DND-41 (cell line): ENCODE measurements around the gene C1QTNF12.

Experiments used
- ATAC-seq: fragments of 200-7000 bp; cut with Tn5 transposase; 3 replicates; pipeline ENCODE4 v1.9.1; 2021; ENCODE audit warnings: low read depth; ENCODE audit not compliant: insufficient read depth
- DNase-seq: peaks from one replicate; pipeline ENCODE4 v3.0.0-alpha.2; 2020
- H2AFZ ChIP-seq: 2 replicates; pipeline ENCODE4 v1.6.0; 2012; ENCODE audit warnings: low read depth, low read length
- H3K27ac ChIP-seq: 2 replicates; pipeline ENCODE4 v1.5.1; 2012; ENCODE audit warnings: low read length, inconsistent platforms
- H3K27me3 ChIP-seq: fragments of 200-600 bp; sonication (generic); 2 replicates; pipeline ENCODE4 v1.6.0; 2012; ENCODE audit warnings: low read length, mild to moderate bottlenecking, inconsistent platforms; ENCODE audit not compliant: insufficient read depth, poor library complexity
- H3K36me3 ChIP-seq: 2 replicates; pipeline ENCODE4 v1.5.1; 2012; ENCODE audit warnings: low read length, inconsistent platforms; ENCODE audit not compliant: insufficient read depth
- H3K4me1 ChIP-seq: 2 replicates; pipeline ENCODE4 v1.5.1; 2012; ENCODE audit warnings: mild to moderate bottlenecking, low read length; ENCODE audit not compliant: insufficient read depth
- H3K4me2 ChIP-seq: 2 replicates; pipeline ENCODE4 v1.6.0; 2012; ENCODE audit warnings: mild to moderate bottlenecking, moderate library complexity, low read length, inconsistent platforms; ENCODE audit not compliant: insufficient read depth
- H3K4me3 ChIP-seq, 2 experiments: fragments of 200-600 bp in 1 of 2; shearing (Covaris generic) in 1 of 2; 2 replicates each; pipeline ENCODE4 v1.5.1; 2012 to 2016; ENCODE audit warnings: inconsistent platforms in 2 of 2, low read length in 2 of 2, mild to moderate bottlenecking in 2 of 2, low read depth in 1 of 2, moderate library complexity in 1 of 2
- H3K79me2 ChIP-seq: 2 replicates; pipeline ENCODE4 v1.6.0; 2012; ENCODE audit warnings: low read length, inconsistent platforms; ENCODE audit not compliant: insufficient read depth
- H3K9ac ChIP-seq: 2 replicates; pipeline ENCODE4 v1.6.0; 2012; ENCODE audit warnings: low read depth, mild to moderate bottlenecking, inconsistent platforms, low read length, moderate library complexity
- H3K9me3 ChIP-seq: 2 replicates; pipeline ENCODE4 v1.5.1; 2012; ENCODE audit warnings: low read length, moderate library complexity, mild to moderate bottlenecking, inconsistent platforms; ENCODE audit not compliant: insufficient read depth, severe bottlenecking
- H4K20me1 ChIP-seq: 2 replicates; pipeline ENCODE4 v1.6.0; 2012; ENCODE audit warnings: low read length; ENCODE audit not compliant: insufficient read depth
- CTCF ChIP-seq: IDR thresholded peaks from 2 replicates; pipeline ENCODE4 v1.5.1; 2012; ENCODE audit warnings: borderline replicate concordance, low read length, moderate library complexity, mild to moderate bottlenecking; ENCODE audit not compliant: poor library complexity, severe bottlenecking; ENCODE audit errors: extremely low read depth
- EZH2 ChIP-seq: IDR thresholded peaks from 3 replicates; pipeline ENCODE4 v1.6.1; 2012; ENCODE audit warnings: borderline replicate concordance, low read depth, mild to moderate bottlenecking, moderate library complexity, low read length, inconsistent platforms; ENCODE audit not compliant: severe bottlenecking

C1QTNF12 gene

GRCh38 chr1:1218524-1219200 is 27.9 kb downstream of the C1QTNF12 start:
- no peaks in the 10 kb centered on the region for H3K4me1 ChIP-seq
- peaks cover 6% of the 10 kb centered on the region; the same call in 1 of the 2 replicates for H3K79me2 ChIP-seq
- ATAC-seq (no peak), DNase-seq (no peak)
- H3K27me3 ChIP-seq, result no peaks in the 10 kb centered on the region
- H3K27ac ChIP-seq, result no peak overlapping the region
- H3K4me3 ChIP-seq, result no peak overlapping the region
- no peak overlapping the region for H3K9ac ChIP-seq
- H3K4me2 ChIP-seq, result no peak overlapping the region
- H3K9me3 ChIP-seq, result no peaks in the 10 kb centered on the region
- H4K20me1 ChIP-seq, result peaks cover 56% of the 10 kb centered on the region
- no peak for TF ChIP-seq CTCF
- TF ChIP-seq EZH2, result no peak
- peaks cover 75% of the 10 kb centered on the region for H3K36me3 ChIP-seq
- no peak overlapping the region for H2AFZ ChIP-seq

GRCh38 chr1:1217621-1218523 is 28.6 kb downstream of the C1QTNF12 start:
- Histone ChIP-seq H3K4me1 (peaks cover 3% of the 10 kb centered on the region; the same call in 1 of the 2 replicates), H3K79me2 (peaks cover 3% of the 10 kb centered on the region; the same call in 1 of the 2 replicates), H3K27me3 (no peaks in the 10 kb centered on the region), H2AFZ (no peak overlapping the region), H3K4me2 (no peak overlapping the region), H4K20me1 (peaks cover 53% of the 10 kb centered on the region), H3K36me3 (peaks cover 69% of the 10 kb centered on the region), H3K4me3 (no peak overlapping the region), H3K27ac (no peak overlapping the region), H3K9me3 (no peaks in the 10 kb centered on the region), H3K9ac (no peak overlapping the region)
- DNase-seq (no peak), ATAC-seq (no peak)
- TF ChIP-seq CTCF, result no peak
- no peak for TF ChIP-seq EZH2

DNA sequence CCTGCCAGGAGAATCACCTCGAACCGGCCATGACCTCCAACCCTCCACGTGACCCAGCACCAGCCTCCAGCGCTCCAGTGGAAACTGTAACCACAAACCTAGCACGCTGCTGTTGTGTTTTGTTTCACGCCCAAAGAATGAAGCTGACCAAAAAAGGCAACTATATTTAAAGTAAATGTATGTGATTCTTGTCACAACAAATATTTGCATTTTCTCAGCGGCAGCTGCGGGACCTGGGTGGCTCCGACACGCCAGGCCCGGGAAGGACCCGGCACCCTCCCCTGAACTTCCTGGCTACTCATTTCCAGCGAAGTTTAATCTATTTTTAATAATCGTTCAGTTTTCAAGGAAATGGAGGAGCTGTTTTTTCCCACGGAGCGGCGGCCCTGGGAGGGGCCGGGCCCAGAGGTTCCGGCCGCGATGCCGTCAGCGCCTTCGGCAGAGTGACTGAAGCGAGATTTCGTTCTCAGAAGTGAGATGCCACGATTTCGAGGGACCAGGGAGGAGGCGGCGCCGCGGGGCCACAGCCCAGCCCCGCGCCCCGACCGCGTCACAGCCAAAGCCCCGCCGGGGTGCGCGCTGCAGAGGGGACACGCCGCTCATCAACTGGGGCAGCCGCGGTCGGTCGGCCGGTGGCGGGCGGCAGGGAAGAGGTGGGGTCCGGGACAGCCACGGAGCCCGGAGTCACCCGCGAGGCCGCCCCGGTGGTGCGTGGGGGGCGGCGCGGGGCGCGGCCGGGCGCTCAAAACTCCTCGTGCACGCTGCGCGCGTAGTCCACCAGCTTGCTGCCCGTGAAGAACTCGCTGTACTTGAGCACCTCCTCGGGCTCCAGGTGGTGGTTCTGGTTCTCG is 29.5 kb downstream of the C1QTNF12 start:
- ATAC-seq, result no peak
- Histone ChIP-seq H2AFZ (no peak overlapping the region), H3K9ac (no peak overlapping the region), H3K4me2 (no peak overlapping the region), H4K20me1 (peaks cover 48% of the 10 kb centered on the region), H3K79me2 (no peaks in the 10 kb centered on the region), H3K4me1 (peaks cover 3% of the 10 kb centered on the region; the same call in 1 of the 2 replicates), H3K27ac (no peak overlapping the region), H3K9me3 (no peaks in the 10 kb centered on the region), H3K4me3 (no peak overlapping the region), H3K27me3 (no peaks in the 10 kb centered on the region), H3K36me3 (peaks cover 60% of the 10 kb centered on the region)
- no peak for TF ChIP-seq CTCF
- no peak for TF ChIP-seq EZH2
- DNase-seq, result no peak
